ENCODE results near the gene SETD3. TPM values are rescaled to one million over a fixed set of nuclear protein-coding genes. Genes with fewer than 3 reads are reported as not detected.

The SETD3 gene
- total RNA-seq, 1 donor from 2014 or later = 92.5 TPM

DNA sequence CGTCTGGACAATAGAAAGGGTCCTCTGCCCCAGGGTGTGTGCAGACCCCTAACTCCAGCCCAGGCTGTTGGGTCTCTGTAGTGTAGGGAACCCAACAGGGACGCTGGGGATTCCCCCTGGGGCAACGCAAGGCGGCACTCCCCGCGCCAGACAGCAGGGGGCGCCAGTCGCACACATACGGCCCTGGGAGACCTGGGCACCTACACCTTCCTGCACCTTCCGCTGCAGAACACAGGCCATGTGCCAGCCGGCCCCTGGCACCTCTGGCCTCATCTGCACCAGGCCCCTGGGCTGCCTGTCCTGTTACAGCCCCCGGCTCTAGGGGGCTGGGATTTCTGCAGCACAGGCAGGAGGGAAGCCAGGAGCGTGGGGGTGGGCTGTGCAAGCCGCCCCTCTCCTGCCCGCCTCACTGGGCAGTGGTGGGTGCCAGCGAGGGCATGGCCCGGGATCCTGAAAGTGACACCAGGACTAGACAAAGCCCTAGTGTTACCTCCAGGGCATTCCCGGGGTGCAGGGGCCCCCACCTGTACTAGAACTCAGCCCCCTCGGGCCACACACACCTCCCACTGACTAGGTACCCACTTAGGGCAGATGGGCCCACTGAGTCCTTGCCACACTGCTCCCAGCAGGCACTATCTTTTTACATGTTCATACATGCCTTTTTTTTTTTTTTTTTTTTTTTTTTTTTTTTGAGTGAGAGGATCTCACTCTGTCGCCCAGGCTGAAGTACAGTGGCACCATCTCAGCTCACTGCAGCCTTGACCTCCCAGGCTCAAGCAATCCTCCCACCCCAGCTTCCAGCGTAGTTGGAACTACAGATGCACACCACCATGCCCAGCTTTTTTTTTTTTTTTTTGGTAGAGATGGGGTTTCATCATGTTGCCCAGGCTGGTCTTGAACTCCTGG is 38.0 kb upstream of the SETD3 start:
- intact Hi-C loops (cut with DNase I) = loop anchor here (2.0 kb wide), 1 partner anchor 110 kb away; no protein-coding TSS in a partner anchor
- peak; percentile 84 for ATAC-seq (ENCODE audit: poor library complexity)
- peak; percentile 86 for DNase-seq

DNA sequence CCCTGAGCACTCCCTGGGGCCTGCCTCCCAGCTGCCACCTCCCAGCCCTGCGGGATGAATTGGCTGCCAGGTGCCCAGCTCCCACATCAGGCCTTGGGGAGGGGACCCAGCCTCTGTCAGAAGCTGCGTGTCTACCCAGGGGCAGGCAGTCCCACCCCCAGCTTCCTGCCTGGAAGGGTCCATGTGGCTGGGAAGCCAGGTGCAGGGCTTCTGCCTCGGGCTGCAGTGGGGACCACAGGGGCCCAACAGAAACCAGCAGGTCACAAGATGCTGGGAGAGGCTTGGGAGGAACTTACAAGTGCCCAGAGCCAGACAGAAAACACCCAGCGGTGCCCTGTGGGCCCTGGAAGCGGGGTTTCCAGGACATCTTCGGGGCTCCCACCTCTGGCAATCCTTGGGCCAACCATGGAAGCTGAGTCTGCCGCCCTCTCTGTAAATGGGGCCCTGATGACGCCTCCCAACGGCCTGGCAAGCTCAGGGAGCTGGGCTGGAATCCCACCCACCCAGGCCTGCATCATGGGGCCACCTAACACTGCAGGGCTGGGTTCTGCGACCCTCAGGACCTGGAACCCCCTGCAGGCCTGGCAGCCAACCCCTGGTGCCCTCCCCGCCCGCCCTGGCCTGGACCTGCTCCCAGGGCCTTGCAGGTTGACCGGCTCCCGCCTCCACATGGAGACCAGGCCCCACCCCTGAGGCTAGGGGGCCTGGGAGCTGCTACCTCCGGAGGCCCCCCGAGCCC is 37.2 kb upstream of the SETD3 start:
- ATAC-seq (ENCODE audit: poor library complexity) = no peak
- intact Hi-C loops (cut with DNase I) = loop anchor here (2.0 kb wide), 1 partner anchor 111 kb away; no protein-coding TSS in a partner anchor
- DNase-seq = peak; percentile 30

DNA sequence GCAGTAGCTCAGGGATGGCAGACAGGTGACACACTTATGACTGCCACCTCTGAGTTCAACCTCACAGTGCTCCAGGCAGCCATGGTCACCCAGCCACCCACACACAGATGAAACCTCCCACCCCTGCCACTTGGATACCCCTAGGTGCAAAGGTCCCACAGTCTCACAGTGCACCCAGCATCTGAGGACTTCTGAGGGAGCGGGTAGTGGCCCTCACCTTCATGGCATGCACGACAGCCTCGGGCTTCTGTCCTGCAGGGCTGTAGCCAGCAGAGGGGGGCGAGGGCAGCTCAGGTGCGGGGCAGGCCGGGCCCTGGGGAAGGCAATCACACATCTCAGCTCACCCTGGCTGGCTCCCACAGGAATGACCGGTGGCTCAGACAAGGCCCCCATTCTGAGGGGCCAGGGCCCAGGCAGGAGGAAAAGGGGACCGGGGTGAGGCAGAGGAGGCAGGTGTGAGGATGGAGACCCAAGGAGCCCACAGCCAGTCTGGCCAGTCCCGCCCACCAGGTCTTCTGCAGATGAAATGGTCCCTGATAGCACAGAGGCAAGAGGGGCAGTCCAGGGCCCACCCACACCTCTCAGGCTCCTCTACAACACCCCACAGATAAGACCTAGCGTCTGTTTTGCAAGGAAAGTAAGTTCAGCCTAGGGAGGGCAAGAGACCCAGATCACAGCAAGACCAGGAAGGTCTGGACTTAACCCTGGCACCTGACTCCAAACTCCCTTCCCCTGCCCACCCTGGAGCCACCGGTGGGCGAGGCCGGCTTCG is 36.4 kb upstream of the SETD3 start:
- ATAC-seq (ENCODE audit: poor library complexity) = no peak
- intact Hi-C loops (cut with DNase I) = no loop called here

DNA sequence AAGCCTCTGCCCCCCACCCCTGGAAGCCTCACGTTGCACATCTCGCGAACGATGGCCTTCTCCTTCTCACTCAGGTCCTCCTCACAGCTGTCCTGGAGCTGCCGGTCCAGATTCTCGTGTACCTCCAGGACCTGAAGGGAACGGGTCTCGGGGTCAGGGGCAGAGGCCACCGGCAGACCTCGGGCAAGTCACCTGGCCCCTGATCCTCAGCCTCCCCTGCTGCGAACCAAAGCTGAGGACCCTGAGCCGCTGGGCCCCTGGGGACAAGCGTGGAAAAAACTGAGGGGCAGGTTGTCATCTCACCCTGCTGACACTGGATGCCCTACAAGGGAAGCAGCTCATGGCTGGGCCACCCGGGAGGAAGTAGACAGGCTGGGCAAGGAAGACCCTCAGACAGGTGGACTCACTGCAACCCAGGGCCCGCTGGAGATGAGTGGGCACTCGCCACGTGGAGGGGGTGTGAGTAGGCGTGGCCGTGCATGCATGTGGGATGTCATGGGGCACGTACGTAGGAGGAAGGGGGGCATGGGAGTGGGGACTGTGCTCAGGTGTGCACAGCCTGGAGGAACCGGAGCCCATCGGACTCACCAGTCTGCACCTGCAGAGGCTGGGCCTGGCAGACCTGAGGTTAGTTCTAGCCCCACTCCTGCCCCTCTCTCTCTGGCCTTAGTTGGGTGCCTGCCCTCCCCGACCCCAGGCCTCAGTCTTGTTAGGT is 35.7 kb upstream of the SETD3 start:
- intact Hi-C loops (cut with DNase I) = no loop called here
- ATAC-seq (ENCODE audit: poor library complexity) (no peak), DNase-seq (no peak)

More for the DNA sequence above, 36.4 kb upstream of the SETD3 start:
- no peak for DNase-seq

GRCh38 chr14:99515301-99516155 is 34.9 kb upstream of the SETD3 start:
- no peak for DNase-seq
- intact Hi-C loops (cut with DNase I) = no loop called here

DNA sequence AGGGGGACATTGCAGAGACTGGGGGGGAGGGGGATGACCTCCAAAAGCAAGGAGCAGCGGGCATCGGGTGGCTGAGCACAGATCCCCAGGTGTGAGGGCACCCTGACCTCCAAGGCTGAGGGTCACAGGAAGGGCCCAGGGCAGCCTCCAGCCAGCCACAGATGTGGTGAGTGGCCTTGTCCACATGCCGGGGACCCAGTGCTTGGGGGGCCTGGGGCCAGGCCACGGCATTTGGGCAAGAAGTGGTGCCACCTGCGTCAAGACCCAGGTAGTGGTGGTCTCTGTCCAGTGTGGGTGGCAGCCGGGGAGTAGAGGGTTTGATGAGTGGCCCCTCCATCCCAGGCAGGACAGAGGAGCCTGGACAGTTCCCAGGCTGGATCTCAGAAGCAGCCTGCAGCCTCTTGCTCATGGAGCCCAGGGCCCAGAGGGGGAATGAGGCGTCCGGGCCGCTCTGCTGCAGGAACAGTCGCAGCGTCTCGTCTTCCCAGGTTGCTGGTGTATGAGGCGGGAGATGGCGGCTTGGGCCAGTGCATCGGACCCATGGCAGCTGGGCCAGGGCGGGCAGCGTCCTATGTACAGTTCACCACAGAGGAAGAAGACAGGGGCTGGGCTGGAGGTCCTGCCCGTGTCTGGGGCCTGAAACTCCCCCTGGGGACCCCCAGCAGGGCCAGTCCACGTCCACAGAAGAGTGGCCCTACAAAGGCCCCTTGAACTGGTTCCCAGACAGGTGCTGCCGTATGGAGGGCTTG is 34.1 kb upstream of the SETD3 start:
- ATAC-seq (ENCODE audit: poor library complexity) = no peak
- intact Hi-C loops (cut with DNase I) = no loop called here
- DNase-seq = no peak

More at GRCh38 chr14:99515301-99516155, 34.9 kb upstream of the SETD3 start:
- ATAC-seq (ENCODE audit: poor library complexity) = no peak

GRCh38 chr14:99513946-99514551 is 33.4 kb upstream of the SETD3 start:
- DNase-seq (no peak), ATAC-seq (ENCODE audit: poor library complexity) (no peak)
- intact Hi-C loops (cut with DNase I) = no loop called here

- ATAC-seq (ENCODE audit: poor library complexity) = no peak
- no peak for DNase-seq
- intact Hi-C loops (cut with DNase I) = no loop called here
Measured at GRCh38 chr14:99513183-99513694, 32.6 kb upstream of the SETD3 start.

DNA sequence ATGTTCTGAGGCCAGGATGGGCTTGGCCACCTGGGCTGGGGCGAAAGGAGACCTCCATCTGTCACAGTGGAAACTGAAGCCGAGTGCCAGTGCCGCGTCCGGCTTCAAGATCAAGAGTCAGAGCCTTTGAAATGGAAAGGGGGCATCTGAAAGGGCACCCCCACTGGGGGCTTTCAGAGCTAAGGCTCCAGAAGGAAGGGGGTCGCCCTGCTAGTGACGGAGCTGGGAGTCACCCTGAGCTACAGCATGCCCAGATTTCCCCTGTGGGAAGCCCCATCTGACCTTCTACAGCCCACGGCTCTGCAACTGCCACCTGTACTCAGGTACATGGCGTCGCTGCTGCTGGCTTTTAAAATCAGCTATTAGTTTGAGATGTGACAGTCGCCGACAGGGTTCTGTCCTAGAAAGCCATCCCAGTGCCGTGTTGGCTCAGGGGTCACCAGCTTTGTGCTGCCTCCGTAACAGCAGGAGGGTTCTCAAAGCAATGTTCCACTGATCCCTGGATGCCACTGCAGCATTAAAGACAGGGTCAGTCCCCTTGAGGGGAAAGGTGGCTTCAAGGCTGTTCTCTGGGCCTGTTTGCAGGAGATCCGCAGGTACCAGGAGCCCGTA is 32.0 kb upstream of the SETD3 start:
- ATAC-seq (ENCODE audit: poor library complexity) (no peak), DNase-seq (no peak)
- intact Hi-C loops (cut with DNase I) = no loop called here

- ATAC-seq (ENCODE audit: poor library complexity) = no peak
- intact Hi-C loops (cut with DNase I) = no loop called here
- no peak for DNase-seq
Measured at GRCh38 chr14:99512110-99512449, 31.4 kb upstream of the SETD3 start.

- peak; percentile 51 for ATAC-seq (ENCODE audit: poor library complexity)
- intact Hi-C loops (cut with DNase I) = no loop called here
- DNase-seq = peak; percentile 75
Measured at GRCh38 chr14:99511421-99512109, 30.9 kb upstream of the SETD3 start.

GRCh38 chr14:99510556-99511139 is 30.0 kb upstream of the SETD3 start:
- no peak for ATAC-seq (ENCODE audit: poor library complexity)
- DNase-seq = no peak
- intact Hi-C loops (cut with DNase I) = no loop called here

- ATAC-seq (ENCODE audit: poor library complexity) (no peak), DNase-seq (no peak)
- intact Hi-C loops (cut with DNase I) = no loop called here
Measured at GRCh38 chr14:99509871-99510555, 29.4 kb upstream of the SETD3 start.

- intact Hi-C loops (cut with DNase I) = no loop called here
- ATAC-seq (ENCODE audit: poor library complexity) (peak; percentile 7), DNase-seq (no peak)
Measured at GRCh38 chr14:99508896-99509629, 28.4 kb upstream of the SETD3 start.
